K562 (cell line): ENCODE results near the gene MAP2K7. TPM values are rescaled to one million over a fixed set of nuclear protein-coding genes. Genes with fewer than 3 reads are reported as not detected.

Source experiments
- ATF2 ChIP-seq: sonication (generic); formaldehyde crosslinking; IDR thresholded peaks from 2 replicates; pipeline ENCODE4 v1.8.1; 2022; ENCODE audit warnings: missing genetic modification reagents
- EZH2 ChIP-seq: IDR thresholded peaks from 2 replicates; pipeline ENCODE4 v1.6.1; 2012; ENCODE audit warnings: low read depth, mild to moderate bottlenecking, inconsistent platforms, low read length, borderline replicate concordance
- HIVEP1 ChIP-seq: fragments of 250-450 bp; sonication (Bioruptor Pico); IDR thresholded peaks from 2 replicates; pipeline ENCODE4 v1.4.0; 2020; ENCODE audit warnings: mild to moderate bottlenecking
- MEF2A ChIP-seq: IDR thresholded peaks from 2 replicates; pipeline ENCODE4 v1.6.1; 2011; ENCODE audit warnings: low read depth, mild to moderate bottlenecking, low read length, moderate library complexity; ENCODE audit not compliant: control insufficient read depth
- RAD51 ChIP-seq: fragments of 450-650 bp; IDR thresholded peaks from 2 replicates; pipeline ENCODE4 v1.7.1; 2016; ENCODE audit warnings: low read depth, mild to moderate bottlenecking, borderline replicate concordance
- ZKSCAN1 ChIP-seq: fragments of 150-350 bp; IDR thresholded peaks from 2 replicates; pipeline ENCODE4 v1.6.1; 2016; ENCODE audit warnings: low read depth, low read length
- ZNF224 ChIP-seq: sonication (generic); formaldehyde crosslinking; IDR thresholded peaks from 2 replicates; pipeline ENCODE4 v1.8.0; 2022; ENCODE audit warnings: mild to moderate bottlenecking, missing genetic modification reagents
- ZNF395 ChIP-seq: fragments of 200-800 bp; sonication (Bioruptor generic); IDR thresholded peaks from 2 replicates; pipeline ENCODE4 v1.6.1; 2017; ENCODE audit warnings: missing genetic modification characterization, missing compliant biosample characterization
- polyA plus RNA-seq, 8 experiments: library from polyadenylated mRNA; depleted of rRNA in 4 of 8; stranded (reverse) in 5 of 8; unstranded in 3 of 8; fragments of >200 nt; fragmentation: Nextera tagmentation in 2 of 8; fragmentation: Illumina TruSeq in 1 of 8; extraction: Ambion mirVana in 2 of 8; extraction: Trizol in 1 of 8; gene quantifications; 2 replicates each; pipeline versions ENCODE4 v1.2.1 to v1.2.3, GENCODE V29; 2011 to 2014; ENCODE audit warnings: inconsistent platforms in 1 of 8, missing spikeins in 1 of 8
- total RNA-seq, 7 experiments: library from RNA; depleted of rRNA in 6 of 7; stranded (reverse); fragments of >200 nt in 6 of 7; fragmentation: Illumina TruSeq in 2 of 7; extraction: Trizol in 2 of 7; gene quantifications; 2 replicates each; pipeline versions ENCODE4 v1.2.1 to v1.2.3, GENCODE V29; 2011 to 2021; ENCODE audit warnings: low replicate concordance in 1 of 7

Gene MAP2K7
- total and polyA plus RNA-seq, 9 of the 15 experiments (the other 6 are each of a cell fraction or from before 2014, with no cell fraction given) = 0.51 to 45.8 (median 14.1) TPM

DNA sequence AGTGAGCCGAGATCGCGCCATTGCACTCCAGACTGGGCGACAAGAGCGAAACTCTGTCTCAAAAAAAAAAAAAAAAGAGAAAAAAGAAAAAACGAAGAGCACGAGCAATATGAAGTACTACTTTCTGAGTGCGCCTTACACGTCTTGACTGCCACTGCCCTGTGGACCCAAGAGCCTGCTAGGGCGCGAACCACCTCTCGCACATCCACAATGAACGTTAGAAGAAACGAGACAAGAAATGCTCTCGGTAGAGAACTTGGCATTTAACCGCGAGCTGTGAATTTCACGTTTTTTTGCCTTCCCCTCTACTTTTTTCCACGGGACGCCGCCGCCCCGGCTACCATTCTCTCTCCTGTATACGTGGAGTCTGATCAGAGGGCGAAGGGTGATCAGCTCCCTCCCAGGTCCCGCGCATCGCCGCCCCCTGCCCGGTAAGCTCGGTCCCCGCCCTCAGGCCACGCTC, 39.3 kb downstream of the MAP2K7 start (continued):
- TF ChIP-seq ATF2 (CRISPR knock-in tag) (0 out of 2 replicates have a peak, but pooled peaks have one; percentile 25), ZNF395 (CRISPR knock-in tag) (no peak), MEF2A (no peak), HIVEP1 (CRISPR knock-in tag) (no peak), EZH2 (no peak), ZNF224 (CRISPR knock-in tag) (0 out of 2 replicates have a peak, but pooled peaks have one; percentile 31), RAD51 (no peak), ZKSCAN1 (no peak)
